Erythroblast (primary cell): ENCODE data around the gene CHD2.
"Not testable (repeated sequence)": the region's sequence is repeated elsewhere in the genome, so short reads cannot be mapped to it uniquely, and the experiment has no call there.

ENCODE experiments used
- GATA1 ChIP-seq: IDR thresholded peaks from 2 replicates; pipeline ENCODE4 v1.6.1; 2011; ENCODE audit warnings: low read depth, mild to moderate bottlenecking, control low read depth, low read length, moderate library complexity
- POLR2A ChIP-seq: IDR thresholded peaks from 2 replicates; pipeline ENCODE4 v1.6.1; 2011; ENCODE audit warnings: mild to moderate bottlenecking, low read length

DNA sequence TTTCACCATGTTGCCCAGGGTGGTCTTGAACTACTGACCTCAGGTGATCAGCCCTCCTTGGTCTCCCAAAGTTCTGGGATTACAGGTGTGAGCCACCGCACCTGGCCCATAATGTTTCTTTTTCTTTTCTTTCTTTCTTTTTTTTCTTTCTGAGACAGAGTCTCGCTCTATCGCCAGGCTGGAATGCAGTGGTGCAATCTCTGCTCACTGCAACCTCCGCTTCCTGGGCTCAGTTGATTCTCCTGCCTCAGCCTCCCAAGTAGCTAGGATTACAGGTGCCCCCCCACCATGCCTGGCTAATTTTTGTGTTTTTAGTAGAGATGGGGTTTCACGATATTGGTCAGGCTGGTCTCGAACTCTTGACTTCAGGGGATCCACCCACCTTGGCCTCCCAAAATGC, 27.2 kb upstream of the CHD2 start:
- TF ChIP-seq POLR2A, GATA1: not testable (repeated sequence)
